CD14-positive monocyte (primary cell): ENCODE measurements around the gene PRELP. TPM values are rescaled to one million over a fixed set of nuclear protein-coding genes. Genes with fewer than 3 reads are reported as not detected.
"Not testable (repeated sequence)": the region's sequence is repeated elsewhere in the genome, so short reads cannot be mapped to it uniquely, and the experiment has no call there.

Source experiments
- DNase-seq, 3 donors: peaks; one replicate each; pipeline ENCODE4 v3.0.0-alpha.2; 2011 to 2022
- H2AFZ ChIP-seq: 2 replicates; pipeline ENCODE4 v1.6.0; 2012; ENCODE audit warnings: mild to moderate bottlenecking, low read depth, low read length, inconsistent platforms; ENCODE audit not compliant: insufficient read depth, poor library complexity, severe bottlenecking
- H3K27ac ChIP-seq, 2 donors: 1 replicate in 1 of 2; 2 replicates in 1 of 2; pipeline ENCODE4 v1.5.1; 2012 to 2013; ENCODE audit warnings: low read length in 2 of 2, control low read depth in 1 of 2, inconsistent platforms in 1 of 2, low read depth in 1 of 2, mild to moderate bottlenecking in 1 of 2
- H3K27me3 ChIP-seq, 2 donors: one replicate each; pipeline versions ENCODE4 v1.6.0 to v1.6.1; 2011 to 2013; ENCODE audit warnings: low read length in 2 of 2; ENCODE audit not compliant: control insufficient read depth in 2 of 2, insufficient read depth in 2 of 2
- H3K36me3 ChIP-seq, 2 donors: replicated peaks in 1 of 2; 1 replicate in 1 of 2; 2 replicates in 1 of 2; pipeline versions ENCODE4 v1.5.1 to v1.6.1; 2012 to 2013; ENCODE audit warnings: low read length in 2 of 2, control low read depth in 1 of 2, inconsistent platforms in 1 of 2, mild to moderate bottlenecking in 1 of 2; ENCODE audit not compliant: insufficient read depth in 2 of 2, control insufficient read depth in 1 of 2
- H3K4me1 ChIP-seq, 2 donors: 1 replicate in 1 of 2; 2 replicates in 1 of 2; pipeline versions ENCODE4 v1.5.1 to v1.6.1; 2012 to 2013; ENCODE audit warnings: low read length in 2 of 2, control low read depth in 1 of 2, inconsistent platforms in 1 of 2, mild to moderate bottlenecking in 1 of 2, moderate library complexity in 1 of 2; ENCODE audit not compliant: insufficient read depth in 2 of 2, control insufficient read depth in 1 of 2
- H3K4me2 ChIP-seq: replicated peaks from 2 replicates; pipeline ENCODE3; 2012; ENCODE audit warnings: low read length, moderate library complexity, mild to moderate bottlenecking; ENCODE audit not compliant: poor library complexity, severe bottlenecking; ENCODE audit errors: extremely low read depth
- H3K4me3 ChIP-seq, 3 experiments: fragments of 200-600 bp in 1 of 3; sonication (generic) in 1 of 3; replicated peaks in 1 of 3; 1 replicate in 2 of 3; 2 replicates in 1 of 3; pipeline ENCODE4 v1.5.1; 2011 to 2013; ENCODE audit warnings: low read length in 3 of 3, mild to moderate bottlenecking in 3 of 3, control low read depth in 2 of 3, low read depth in 2 of 3, inconsistent platforms in 1 of 3, moderate library complexity in 1 of 3
- H3K79me2 ChIP-seq: 2 replicates; pipeline ENCODE4 v1.6.0; 2012; ENCODE audit warnings: mild to moderate bottlenecking, control low read depth, inconsistent platforms, low read length, moderate library complexity; ENCODE audit not compliant: insufficient read depth
- H3K9ac ChIP-seq: 2 replicates; pipeline ENCODE4 v1.6.0; 2017; ENCODE audit warnings: low read length, mild to moderate bottlenecking; ENCODE audit not compliant: insufficient read depth, poor library complexity, severe bottlenecking
- H3K9me3 ChIP-seq, 2 donors: replicated peaks in 1 of 2; 1 replicate in 1 of 2; 2 replicates in 1 of 2; pipeline versions ENCODE4 v1.5.1 to v1.6.1; 2012 to 2013; ENCODE audit warnings: low read length in 2 of 2, control low read depth in 1 of 2; ENCODE audit not compliant: control insufficient read depth in 1 of 2, insufficient read depth in 1 of 2
- H4K20me1 ChIP-seq: 2 replicates; pipeline ENCODE4 v1.6.0; 2012; ENCODE audit warnings: mild to moderate bottlenecking, low read length, control low read depth, moderate library complexity; ENCODE audit not compliant: insufficient read depth
- H3K27ac Mint-ChIP-seq, 7 donors: one replicate each; pipeline ENCODE4 v1.8.0; 2020; ENCODE audit warnings: mild to moderate bottlenecking in 7 of 7, mixed read lengths in 7 of 7, moderate library complexity in 6 of 7, inconsistent platforms in 2 of 7
- H3K27me3 Mint-ChIP-seq, 3 donors: one replicate each; pipeline ENCODE4 v1.8.0; 2021 to 2022; ENCODE audit warnings: low read depth in 3 of 3, mild to moderate bottlenecking in 3 of 3, mixed read lengths in 3 of 3, moderate library complexity in 3 of 3, inconsistent platforms in 1 of 3
- H3K36me3 Mint-ChIP-seq, 2 donors: one replicate each; pipeline ENCODE4 v1.8.0; 2020; ENCODE audit warnings: mixed read lengths in 2 of 2, inconsistent platforms in 1 of 2, mild to moderate bottlenecking in 1 of 2
- H3K4me1 Mint-ChIP-seq: one replicate; pipeline ENCODE4 v1.8.0; 2020; ENCODE audit warnings: mild to moderate bottlenecking, mixed read lengths
- H3K4me3 Mint-ChIP-seq, 2 donors: one replicate each; pipeline ENCODE4 v1.8.0; 2020; ENCODE audit warnings: mild to moderate bottlenecking in 2 of 2, mixed read lengths in 2 of 2, moderate library complexity in 1 of 2
- H3K9me3 Mint-ChIP-seq, 7 donors: one replicate each; pipeline ENCODE4 v1.8.0; 2020 to 2022; ENCODE audit warnings: mixed read lengths in 7 of 7, mild to moderate bottlenecking in 6 of 7, moderate library complexity in 6 of 7, inconsistent platforms in 2 of 7
- WGBS: methylation state at CpG from one replicate; pipeline ENCODE4 v1.1.5; 2013; ENCODE audit warnings: missing lambda C conversion rate; ENCODE audit not compliant: insufficient coverage; 5-methylcytosine and 5-hydroxymethylcytosine counted together
- intact Hi-C, 2 donors: fragments of 100-400 bp; cut with micrococcal nuclease; formaldehyde crosslinking; loops; one replicate each; pipeline versions ENCODE4 v1.15.0 to v1.15.1; 2023
- polyA plus RNA-seq, 3 donors: library from polyadenylated mRNA; depleted of rRNA in 1 of 3; unstranded in 2 of 3; stranded (reverse) in 1 of 3; fragments of 300-500 nt in 2 of 3; fragments of >200 nt in 1 of 3; fragmentation: Illumina TruSeq in 2 of 3; gene quantifications; 1 replicate in 2 of 3; 2 replicates in 1 of 3; pipeline ENCODE4 v1.2.3, GENCODE V29; 2012 to 2021
- TF ChIP-seq, protein P1 (sequence below): fragments of 200-600 bp; IDR thresholded peaks from one replicate; pipeline ENCODE4 v1.8.0; 2022; ENCODE audit warnings: antibody characterized with exemption, mild to moderate bottlenecking

PRELP gene
- polyA plus RNA-seq, 3 donors = not detected

- H3K4me1 ChIP-seq = peaks cover 19 to 21% of the 10 kb centered on the region in 2 donors
- no peaks in the 10 kb centered on the region for H4K20me1 ChIP-seq
- intact Hi-C loops = no loop called here
- Mint-ChIP-seq H3K27ac (no peak overlapping the region), H3K9me3 (peaks cover 0 to 1% (median 0%) of the 10 kb centered on the region in 7 donors), H3K4me3 (no peak overlapping the region), H3K27me3 (peaks cover 1 to 10% (median 2%) of the 10 kb centered on the region in 3 donors), H3K4me1 (peaks cover 38% of the 10 kb centered on the region), H3K36me3 (no peaks in the 10 kb centered on the region)
- no peak for DNase-seq
- H3K36me3 ChIP-seq = no peaks in the 10 kb centered on the region
- H3K4me3 ChIP-seq = no peak overlapping the region
- 61% methylated on average over 3 of the region's 5 CpGs for WGBS
- H3K27ac ChIP-seq = no peak overlapping the region
- H3K9me3 ChIP-seq = no peaks in the 10 kb centered on the region
- no peaks in the 10 kb centered on the region for H3K27me3 ChIP-seq
- no peak overlapping the region for H3K4me2 ChIP-seq
- H3K79me2 ChIP-seq = no peaks in the 10 kb centered on the region
- no peak overlapping the region for H3K9ac ChIP-seq
- H2AFZ ChIP-seq = no peak overlapping the region
- TF ChIP-seq, protein P1, sequence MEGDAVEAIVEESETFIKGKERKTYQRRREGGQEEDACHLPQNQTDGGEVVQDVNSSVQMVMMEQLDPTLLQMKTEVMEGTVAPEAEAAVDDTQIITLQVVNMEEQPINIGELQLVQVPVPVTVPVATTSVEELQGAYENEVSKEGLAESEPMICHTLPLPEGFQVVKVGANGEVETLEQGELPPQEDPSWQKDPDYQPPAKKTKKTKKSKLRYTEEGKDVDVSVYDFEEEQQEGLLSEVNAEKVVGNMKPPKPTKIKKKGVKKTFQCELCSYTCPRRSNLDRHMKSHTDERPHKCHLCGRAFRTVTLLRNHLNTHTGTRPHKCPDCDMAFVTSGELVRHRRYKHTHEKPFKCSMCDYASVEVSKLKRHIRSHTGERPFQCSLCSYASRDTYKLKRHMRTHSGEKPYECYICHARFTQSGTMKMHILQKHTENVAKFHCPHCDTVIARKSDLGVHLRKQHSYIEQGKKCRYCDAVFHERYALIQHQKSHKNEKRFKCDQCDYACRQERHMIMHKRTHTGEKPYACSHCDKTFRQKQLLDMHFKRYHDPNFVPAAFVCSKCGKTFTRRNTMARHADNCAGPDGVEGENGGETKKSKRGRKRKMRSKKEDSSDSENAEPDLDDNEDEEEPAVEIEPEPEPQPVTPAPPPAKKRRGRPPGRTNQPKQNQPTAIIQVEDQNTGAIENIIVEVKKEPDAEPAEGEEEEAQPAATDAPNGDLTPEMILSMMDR = no peak
Measured at GRCh38 chr1:203516906-203517305, 41.3 kb downstream of the PRELP start.

DNA sequence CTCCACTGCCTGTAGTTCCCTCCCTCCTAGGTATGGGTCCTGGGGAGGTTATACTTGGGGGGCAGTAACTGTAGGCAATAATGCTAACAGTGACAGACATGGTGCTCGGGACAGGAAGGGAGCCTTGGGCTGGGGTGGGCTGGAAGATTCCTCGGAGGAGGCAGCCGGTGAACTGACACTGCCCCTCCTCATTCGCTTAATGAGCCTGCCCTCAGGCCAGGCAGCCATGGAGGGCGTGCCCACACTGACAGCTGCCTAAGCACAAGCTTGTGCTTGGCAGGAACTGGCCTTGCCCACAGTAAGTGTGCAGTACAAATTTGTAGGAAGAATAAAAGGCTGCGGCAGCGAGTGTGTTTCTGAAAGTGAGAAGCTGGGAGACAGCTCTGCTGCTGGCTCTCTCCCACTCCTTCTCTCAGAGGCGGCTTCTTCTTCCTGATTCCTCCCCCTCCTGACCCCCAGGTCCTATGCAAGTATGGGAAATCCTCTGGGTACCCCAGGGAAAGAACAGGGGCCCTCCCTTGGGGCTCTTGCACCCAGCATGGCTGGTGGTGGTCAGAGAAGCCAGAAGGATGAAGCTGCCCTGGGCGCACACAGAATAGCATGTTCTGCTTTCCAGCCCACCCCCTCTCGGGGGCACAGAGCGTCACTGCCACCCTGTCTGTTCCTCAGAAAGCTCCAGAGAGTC is 42.0 kb downstream of the PRELP start:
- intact Hi-C loops = no loop called here
- H3K27me3 ChIP-seq = no peaks in the 10 kb centered on the region
- no peaks in the 10 kb centered on the region for H3K79me2 ChIP-seq
- H3K4me2 ChIP-seq = no peak overlapping the region
- Mint-ChIP-seq H3K9me3 (peaks cover 0 to 1% (median 0%) of the 10 kb centered on the region in 7 donors), H3K27ac (peak overlapping the region in 1 of 7 donors; percentile 78), H3K27me3 (peaks cover 1 to 7% (median 2%) of the 10 kb centered on the region in 3 donors), H3K4me1 (peaks cover 32% of the 10 kb centered on the region), H3K36me3 (no peaks in the 10 kb centered on the region), H3K4me3 (no peak overlapping the region)
- H3K36me3 ChIP-seq = no peaks in the 10 kb centered on the region
- TF ChIP-seq, protein P1 = no peak
- WGBS = 95% methylated on average over 8 of the region's 11 CpGs
- no peak overlapping the region for H2AFZ ChIP-seq
- H3K4me1 ChIP-seq = peaks cover 13 to 15% of the 10 kb centered on the region in 2 donors
- no peak overlapping the region for H3K4me3 ChIP-seq
- H3K27ac ChIP-seq = no peak overlapping the region
- H4K20me1 ChIP-seq = no peaks in the 10 kb centered on the region
- no peak for DNase-seq
- H3K9me3 ChIP-seq = no peaks in the 10 kb centered on the region
- no peak overlapping the region for H3K9ac ChIP-seq

DNA sequence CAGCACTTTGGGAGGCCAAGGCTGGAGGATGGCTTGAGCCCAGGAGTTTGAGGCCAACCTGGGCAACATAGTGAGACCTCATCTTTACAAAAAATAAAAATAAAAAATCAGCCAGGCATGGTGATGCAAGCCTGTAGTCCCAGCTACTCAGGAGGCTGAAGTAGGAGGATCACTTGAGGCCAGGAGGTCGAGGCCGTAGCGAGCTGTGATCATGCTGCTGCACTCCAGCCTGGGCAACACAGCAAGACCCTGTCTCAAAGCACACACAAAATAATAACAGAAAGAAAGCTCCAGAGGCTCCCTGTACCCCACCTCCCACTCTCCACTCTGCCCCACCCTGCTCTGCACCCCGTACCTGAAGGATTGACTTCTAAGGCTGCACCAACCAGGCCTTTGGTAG is 42.5 kb downstream of the PRELP start:
- H3K27me3 Mint-ChIP-seq, H3K9me3 ChIP-seq, H3K27me3 ChIP-seq, H4K20me1 ChIP-seq, H3K9me3 Mint-ChIP-seq, intact Hi-C loops, H3K4me1 ChIP-seq, H3K4me3 ChIP-seq, H3K27ac ChIP-seq, H2AFZ ChIP-seq, H3K4me2 ChIP-seq, H3K4me3 Mint-ChIP-seq, DNase-seq, H3K36me3 Mint-ChIP-seq, H3K36me3 ChIP-seq, H3K79me2 ChIP-seq, H3K9ac ChIP-seq: not testable (repeated sequence)
- 88% methylated on average over 3 of the region's 4 CpGs for WGBS
- peak overlapping the region in 1 of 7 donors; percentile 37 for H3K27ac Mint-ChIP-seq
- peaks cover 26% of the 10 kb centered on the region for H3K4me1 Mint-ChIP-seq
